DMS53 treated with DMSO at 0.1 percent for 48 hours (cell line): ENCODE results near the gene BRD8.
"Not testable (repeated sequence)": the region's sequence is repeated elsewhere in the genome, so short reads cannot be mapped to it uniquely, and the experiment has no call there.

ENCODE experiments used
- DNase-seq: peaks from one replicate; lab custom pipeline; 2025; ENCODE audit not compliant: unreplicated experiment; lab: John Stamatoyannopoulos, UW

BRD8 gene

GRCh38 chr5:138169124-138169523 is 9.3 kb downstream of the BRD8 start:
- no peak for DNase-seq

- no peak for DNase-seq
Measured at GRCh38 chr5:138163721-138164120, 14.7 kb downstream of the BRD8 start.

- DNase-seq: no peak
Measured at GRCh38 chr5:138160706-138161105, 17.7 kb downstream of the BRD8 start.

GRCh38 chr5:138159666-138160065 is 18.8 kb downstream of the BRD8 start:
- no peak for DNase-seq

- no peak for DNase-seq
Measured at GRCh38 chr5:138157626-138158025, 20.8 kb downstream of the BRD8 start.

- DNase-seq: not testable (repeated sequence)
Measured at GRCh38 chr5:138155977-138156376, 22.5 kb downstream of the BRD8 start.

GRCh38 chr5:138149530-138149929 is 28.9 kb downstream of the BRD8 start:
- DNase-seq: no peak

- DNase-seq: no peak
Measured at GRCh38 chr5:138148811-138149210, 29.6 kb downstream of the BRD8 start.

- DNase-seq: not testable (repeated sequence)
Measured at GRCh38 chr5:138143578-138143977, 34.9 kb downstream of the BRD8 start.

GRCh38 chr5:138141734-138142133 is 36.7 kb downstream of the BRD8 start:
- no peak for DNase-seq

GRCh38 chr5:138140268-138140667 is 38.2 kb downstream of the BRD8 start:
- no peak for DNase-seq

GRCh38 chr5:138139781-138140090 is 38.7 kb downstream of the BRD8 start:
- DNase-seq: no peak

GRCh38 chr5:138138949-138139780 is 39.3 kb downstream of the BRD8 start, which contains the start of gene NME5:
Gene NME5 (minus strand): TSS chr5:138139428. CDS start chr5:138138780, 648 bp downstream.
- peak; percentile 79 for DNase-seq

GRCh38 chr5:138132543-138132942 is 45.9 kb downstream of the BRD8 start:
- DNase-seq: no peak

GRCh38 chr5:138129347-138129746 is 49.1 kb downstream of the BRD8 start:
- DNase-seq: no peak

- DNase-seq: no peak
Measured at GRCh38 chr5:138128334-138128733, 50.1 kb downstream of the BRD8 start.

- no peak for DNase-seq
Measured at GRCh38 chr5:138115254-138115653, 63.2 kb downstream of the BRD8 start.

GRCh38 chr5:138111937-138112336 is 66.5 kb downstream of the BRD8 start:
- DNase-seq: no peak

- DNase-seq: no peak
Measured at GRCh38 chr5:138111181-138111580, 67.2 kb downstream of the BRD8 start.

- DNase-seq: no peak
Measured at GRCh38 chr5:138110266-138110963, 68.0 kb downstream of the BRD8 start.

GRCh38 chr5:138109463-138110265 is 68.8 kb downstream of the BRD8 start:
- DNase-seq: no peak

GRCh38 chr5:138107213-138107612 is 71.2 kb downstream of the BRD8 start:
- no peak for DNase-seq
